WTC11 (cell line): ENCODE data around the gene RSBN1L.
"Not testable (repeated sequence)": the region's sequence is repeated elsewhere in the genome, so short reads cannot be mapped to it uniquely, and the experiment has no call there.

Experiments used
- CTCF ChIP-seq: fragments of 200-600 bp; IDR thresholded peaks from 2 replicates; pipeline ENCODE4 v1.8.0; 2022; ENCODE audit warnings: antibody characterized with exemption
- ETV6 ChIP-seq: sonication (generic); formaldehyde crosslinking; IDR thresholded peaks from 2 replicates; pipeline ENCODE4 v1.8.1; 2022; ENCODE audit warnings: mild to moderate bottlenecking, missing genetic modification reagents
- GABPB1 ChIP-seq: sonication (generic); formaldehyde crosslinking; IDR thresholded peaks from 2 replicates; pipeline ENCODE4 v1.8.1; 2023; ENCODE audit warnings: mild to moderate bottlenecking, missing genetic modification reagents
- TEAD4 ChIP-seq: sonication (generic); formaldehyde crosslinking; IDR thresholded peaks from 2 replicates; pipeline ENCODE4 v1.8.0; 2022; ENCODE audit warnings: mild to moderate bottlenecking, missing genetic modification reagents

DNA sequence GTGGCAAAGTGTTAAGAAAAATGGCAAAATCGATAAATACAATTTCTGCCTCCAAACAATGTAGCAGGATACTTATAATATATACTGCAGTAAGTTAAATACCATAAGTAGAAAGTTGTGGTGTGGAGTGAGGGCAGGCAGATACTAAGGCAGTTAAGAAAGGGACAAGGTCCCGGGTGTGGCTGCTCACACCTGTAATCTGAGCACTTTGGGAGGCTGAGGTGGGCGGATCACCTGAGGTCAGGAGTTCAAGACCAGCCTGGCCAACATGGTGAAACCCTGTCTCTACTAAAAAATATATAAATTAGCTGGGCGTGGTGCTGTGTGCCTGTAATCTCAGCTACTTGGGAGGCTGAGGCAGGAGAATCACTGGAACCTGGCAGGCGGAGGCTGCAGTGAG is 21.3 kb downstream of the RSBN1L start:
- TF ChIP-seq CTCF; TEAD4 (CRISPR knock-in tag); ETV6; GABPB1: not testable (repeated sequence)
